Right lobe of liver (tissue), 6 donors: ENCODE measurements around the gene CFAP43. TPM values are rescaled to one million over a fixed set of nuclear protein-coding genes. Genes with fewer than 3 reads are reported as not detected.

Experiments
- ATAC-seq, 4 donors: fragments of 200-7000 bp; cut with Tn5 transposase; one replicate each; pipeline ENCODE4 v1.9.1; 2020; ENCODE audit warnings: mild to moderate bottlenecking in 4 of 4, moderate library complexity in 4 of 4
- DNase-seq, 3 donors: peaks; one replicate each; pipeline ENCODE4 v3.0.0-alpha.2; 2020
- H3K27ac ChIP-seq, 3 donors: fragments of 200-600 bp; one replicate each; pipeline ENCODE4 v1.8.0; 2022
- H3K27me3 ChIP-seq, 2 donors: fragments of 200-600 bp; one replicate each; pipeline ENCODE4 v1.8.0; 2022
- H3K36me3 ChIP-seq, 4 donors: fragments of 200-600 bp; sonication (generic) in 1 of 4; one replicate each; pipeline versions ENCODE4 v1.5.1 to v1.8.0; 2017 to 2022; ENCODE audit warnings: control low read depth in 1 of 4
- H3K4me1 ChIP-seq, 4 donors: fragments of 200-600 bp; sonication (generic) in 1 of 4; one replicate each; pipeline versions ENCODE4 v1.5.1 to v1.8.0; 2017 to 2022; ENCODE audit warnings: control low read depth in 1 of 4
- H3K4me3 ChIP-seq, 3 donors: fragments of 200-600 bp; one replicate each; pipeline ENCODE4 v1.8.0; 2022
- H3K9me3 ChIP-seq, 4 donors: fragments of 200-600 bp; sonication (generic) in 1 of 4; one replicate each; pipeline versions ENCODE4 v1.5.1 to v1.8.0; 2017 to 2022; ENCODE audit warnings: control low read depth in 1 of 4
- CTCF ChIP-seq, 4 donors: fragments of 200-600 bp in 3 of 4; fragments of 450-650 bp in 1 of 4; IDR thresholded peaks; one replicate each; pipeline versions ENCODE4 v1.5.1 to v1.8.0; 2016 to 2022; ENCODE audit warnings: antibody characterized with exemption in 4 of 4, mild to moderate bottlenecking in 2 of 4
- POLR2A ChIP-seq: fragments of 450-650 bp; IDR thresholded peaks from one replicate; pipeline ENCODE4 v1.6.1; 2017; ENCODE audit warnings: antibody characterized with exemption, mild to moderate bottlenecking
- WGBS: methylation state at CpG from one replicate; pipeline ENCODE4 v1.1.6; 2018; ENCODE audit warnings: low coverage, low lambda C conversion rate; ENCODE audit not compliant: insufficient coverage; ENCODE audit errors: missing lambda C conversion rate; 5-methylcytosine and 5-hydroxymethylcytosine counted together
- intact Hi-C, 2 donors: fragments of 100-400 bp; cut with DNase I; formaldehyde crosslinking; loops; one replicate each; pipeline versions ENCODE4 v1.11.2 to v1.14.1; 2022
- total RNA-seq, 6 experiments: library from RNA; depleted of rRNA in 2 of 6; stranded (reverse); fragments of >200 nt in 2 of 6; fragmentation: NEBNext Ultra II Directional in 3 of 6; extraction: Animal tissue kit (Norgen Biotek cat#: 25700) in 3 of 6; gene quantifications; one replicate each; pipeline versions ENCODE4 v1.1.0 to v1.2.4, GENCODE V29; 2016 to 2023
- donor health status: DM: no; HTN: yes; CAD: no.
- donor health status: DM: no; HTN: no; CAD: no.
- donor health status: DM: no; HTN: no; CAD: no.
- donor health status: DM: no; HTN: yes; CAD: no.
- donor health status: DM: no; HTN: yes; CAD: no.

Gene CFAP43
- total RNA-seq, 6 experiments from 2014 or later, result 0.11 to 0.34 (median 0.20) TPM; not detected in 1

- intact Hi-C loops, result no loop called here
- peaks cover 0 to 10% (median 0%) of the 10 kb centered on the region in 4 donors for H3K4me1 ChIP-seq
- TF ChIP-seq POLR2A (no peak), CTCF (IDR thresholded peaks at IDR 0.05) (no peak)
These were observed 128.2 kb downstream of the CFAP43 start for GRCh38 chr10:104103956-104104355.

GRCh38 chr10:104101902-104102301, 130.3 kb downstream of the CFAP43 start:
- Histone ChIP-seq H3K27ac (no peak overlapping the region), H3K4me3 (no peak overlapping the region), H3K27me3 (no peaks in the 10 kb centered on the region), H3K9me3 (no peaks in the 10 kb centered on the region), H3K4me1 (peaks cover 0 to 13% (median 0%) of the 10 kb centered on the region in 4 donors), H3K36me3 (no peaks in the 10 kb centered on the region)
- no peak for TF ChIP-seq CTCF (IDR thresholded peaks at IDR 0.05)
- no peak for TF ChIP-seq POLR2A
- no peak for ATAC-seq
- 53% methylated on average over 1 of the region's 1 CpG for WGBS
- DNase-seq, result no peak
- intact Hi-C loops, result no loop called here

More at GRCh38 chr10:104103956-104104355, 128.2 kb downstream of the CFAP43 start:
- H3K9me3 ChIP-seq, result no peaks in the 10 kb centered on the region
- H3K27ac ChIP-seq, result no peak overlapping the region
- H3K4me3 ChIP-seq, result no peak overlapping the region
- DNase-seq, result no peak
- no peaks in the 10 kb centered on the region for H3K27me3 ChIP-seq
- H3K36me3 ChIP-seq, result no peaks in the 10 kb centered on the region
- 69% methylated on average over 1 of the region's 1 CpG for WGBS
- no peak for ATAC-seq

GRCh38 chr10:104100795-104101194, 131.4 kb downstream of the CFAP43 start:
- Histone ChIP-seq H3K27me3 (no peaks in the 10 kb centered on the region), H3K36me3 (no peaks in the 10 kb centered on the region), H3K9me3 (no peaks in the 10 kb centered on the region), H3K4me1 (peaks cover 0 to 15% (median 0%) of the 10 kb centered on the region in 4 donors), H3K4me3 (no peak overlapping the region), H3K27ac (no peak overlapping the region)
- intact Hi-C loops, result no loop called here
- 0% methylated on average over 1 of the region's 1 CpG for WGBS
- TF ChIP-seq POLR2A (no peak), CTCF (IDR thresholded peaks at IDR 0.05) (no peak)
- DNase-seq, result no peak
- peak; percentile 58 to 80 (median 70) for ATAC-seq

GRCh38 chr10:104099941-104100340, 132.2 kb downstream of the CFAP43 start:
- DNase-seq (no peak), ATAC-seq (no peak)
- no peak overlapping the region for H3K4me3 ChIP-seq
- no peaks in the 10 kb centered on the region for H3K36me3 ChIP-seq
- H3K4me1 ChIP-seq, result peaks cover 0 to 15% (median 0%) of the 10 kb centered on the region in 4 donors
- no peak overlapping the region for H3K27ac ChIP-seq
- TF ChIP-seq CTCF (IDR thresholded peaks at IDR 0.05) (no peak), POLR2A (no peak)
- H3K9me3 ChIP-seq, result no peaks in the 10 kb centered on the region
- intact Hi-C loops, result no loop called here
- no peaks in the 10 kb centered on the region for H3K27me3 ChIP-seq

GRCh38 chr10:104099269-104099668, 132.9 kb downstream of the CFAP43 start:
- intact Hi-C loops, result no loop called here
- Histone ChIP-seq H3K27ac (no peak overlapping the region), H3K36me3 (no peaks in the 10 kb centered on the region), H3K4me3 (no peak overlapping the region), H3K27me3 (no peaks in the 10 kb centered on the region), H3K9me3 (no peaks in the 10 kb centered on the region), H3K4me1 (peaks cover 0 to 15% (median 0%) of the 10 kb centered on the region in 4 donors)
- no peak for ATAC-seq
- 34% methylated on average over 3 of the region's 3 CpGs for WGBS
- TF ChIP-seq CTCF (IDR thresholded peaks at IDR 0.05) (no peak), POLR2A (no peak)
- no peak for DNase-seq
